GM23338 (cell line): Measurements from ENCODE around the gene AFF2. TPM values are rescaled to one million over a fixed set of nuclear protein-coding genes. Genes with fewer than 3 reads are reported as not detected.

ENCODE experiments used
- ATAC-seq: fragments of 200-7000 bp; cut with Tn5 transposase; 3 replicates; pipeline ENCODE4 v1.9.1; 2020
- DNase-seq: peaks from one replicate; pipeline ENCODE4 v3.0.0-alpha.2; 2015; ENCODE audit warnings: low spot score
- H2AFZ ChIP-seq: fragments of 200-600 bp; sonication (generic); 2 replicates; pipeline ENCODE4 v1.8.0; 2016; ENCODE audit warnings: antibody characterized with exemption, mild to moderate bottlenecking, moderate library complexity
- H3F3A ChIP-seq: fragments of 200-600 bp; sonication (generic); replicated peaks from 2 replicates; pipeline ENCODE4 v1.8.0; 2017; ENCODE audit warnings: antibody characterized with exemption, mixed run types, low read depth
- H3K27ac ChIP-seq: fragments of 200-600 bp; sonication (generic); 2 replicates; pipeline ENCODE4 v1.6.1; 2016; ENCODE audit warnings: low read depth
- H3K27me3 ChIP-seq: fragments of 200-600 bp; sonication (generic); 2 replicates; pipeline ENCODE4 v1.8.0; 2016; ENCODE audit warnings: mild to moderate bottlenecking, mixed run types, moderate library complexity; ENCODE audit not compliant: insufficient read depth
- H3K36me3 ChIP-seq: fragments of 200-600 bp; sonication (generic); 2 replicates; pipeline ENCODE4 v1.8.0; 2016; ENCODE audit warnings: mild to moderate bottlenecking; ENCODE audit not compliant: insufficient read depth
- H3K4me1 ChIP-seq: fragments of 200-600 bp; sonication (generic); 2 replicates; pipeline ENCODE4 v1.8.0; 2016; ENCODE audit warnings: mild to moderate bottlenecking, moderate library complexity; ENCODE audit not compliant: insufficient read depth
- H3K4me2 ChIP-seq: fragments of 200-600 bp; sonication (generic); 2 replicates; pipeline ENCODE4 v1.7.1; 2017; ENCODE audit warnings: mixed run types
- H3K4me3 ChIP-seq: fragments of 200-600 bp; sonication (generic); 2 replicates; pipeline ENCODE4 v1.6.1; 2016; ENCODE audit warnings: mixed run types
- H3K79me2 ChIP-seq: fragments of 200-600 bp; sonication (generic); replicated peaks from 2 replicates; pipeline ENCODE4 v1.8.0; 2017; ENCODE audit warnings: mild to moderate bottlenecking; ENCODE audit not compliant: insufficient read depth
- H3K9me2 ChIP-seq: fragments of 200-600 bp; sonication (generic); 2 replicates; pipeline ENCODE4 v1.8.0; 2017; ENCODE audit not compliant: insufficient read depth
- H4K20me1 ChIP-seq: fragments of 200-600 bp; sonication (generic); replicated peaks from 2 replicates; pipeline ENCODE4 v1.8.0; 2017; ENCODE audit warnings: mild to moderate bottlenecking; ENCODE audit not compliant: insufficient read depth
- H3K27ac Mint-ChIP-seq: 2 replicates; pipeline ENCODE4 v1.8.0; 2020; ENCODE audit warnings: inconsistent platforms, mild to moderate bottlenecking, moderate library complexity, mixed read lengths
- H3K27me3 Mint-ChIP-seq: 3 replicates; pipeline ENCODE4 v1.8.0; 2022; ENCODE audit warnings: low read depth, mild to moderate bottlenecking, moderate library complexity, mixed read lengths, inconsistent platforms; ENCODE audit not compliant: insufficient read depth, poor library complexity
- H3K36me3 Mint-ChIP-seq: 3 replicates; pipeline ENCODE4 v1.8.0; 2021; ENCODE audit warnings: low read depth, mild to moderate bottlenecking, inconsistent platforms, moderate library complexity, mixed read lengths
- H3K4me1 Mint-ChIP-seq: 3 replicates; pipeline ENCODE4 v1.8.0; 2020; ENCODE audit warnings: mild to moderate bottlenecking, inconsistent platforms, mixed read lengths
- H3K4me3 Mint-ChIP-seq: 3 replicates; pipeline ENCODE4 v1.8.0; 2021; ENCODE audit warnings: moderate library complexity, mild to moderate bottlenecking, inconsistent platforms, mixed read lengths
- H3K9me3 Mint-ChIP-seq: 3 replicates; pipeline ENCODE4 v1.8.0; 2020; ENCODE audit warnings: moderate library complexity, mild to moderate bottlenecking, inconsistent platforms, mixed read lengths
- NANOG ChIP-seq: IDR thresholded peaks from 2 replicates; pipeline ENCODE4 v1.6.1; 2016; ENCODE audit warnings: antibody characterized with exemption, borderline replicate concordance
- POLR2AphosphoS5 ChIP-seq: IDR thresholded peaks from 2 replicates; pipeline ENCODE4 v1.6.1; 2016; ENCODE audit warnings: antibody characterized with exemption, low read depth
- polyA plus RNA-seq: library from polyadenylated mRNA; unstranded; fragments of >200 nt; fragmentation: Nextera tagmentation; extraction: Ambion mirVana; gene quantifications from 2 replicates; pipeline ENCODE4 v1.2.1, GENCODE V29; 2016
- total RNA-seq: library from RNA; depleted of rRNA; stranded (reverse); fragments of >200 nt; shearing (Covaris generic); gene quantifications from 2 replicates; pipeline ENCODE4 v1.2.3, GENCODE V29; 2014
- TF ChIP-seq, protein P1 (sequence below), 2 experiments: fragments of 200-600 bp in 1 of 2; sonication (generic) in 1 of 2; conservative IDR thresholded peaks; 2 replicates each; pipeline versions ENCODE4 v1.5.1 to v1.6.1; 2016 to 2017; ENCODE audit warnings: antibody characterized with exemption in 2 of 2, low read depth in 2 of 2, mild to moderate bottlenecking in 2 of 2, moderate library complexity in 1 of 2
- TF ChIP-seq, protein P2 (sequence below): IDR thresholded peaks from 2 replicates; pipeline ENCODE4 v1.6.1; 2016; ENCODE audit warnings: antibody characterized with exemption
- TF ChIP-seq, protein P3 (sequence below): fragments of 250-450 bp; sonication (Bioruptor Pico); IDR thresholded peaks from 2 replicates; pipeline ENCODE4 v1.5.0; 2020; ENCODE audit warnings: mild to moderate bottlenecking, moderate library complexity

Gene AFF2
- total and polyA plus RNA-seq, 2 experiments from 2014 or later, result 1.6 to 5.8 TPM

DNA sequence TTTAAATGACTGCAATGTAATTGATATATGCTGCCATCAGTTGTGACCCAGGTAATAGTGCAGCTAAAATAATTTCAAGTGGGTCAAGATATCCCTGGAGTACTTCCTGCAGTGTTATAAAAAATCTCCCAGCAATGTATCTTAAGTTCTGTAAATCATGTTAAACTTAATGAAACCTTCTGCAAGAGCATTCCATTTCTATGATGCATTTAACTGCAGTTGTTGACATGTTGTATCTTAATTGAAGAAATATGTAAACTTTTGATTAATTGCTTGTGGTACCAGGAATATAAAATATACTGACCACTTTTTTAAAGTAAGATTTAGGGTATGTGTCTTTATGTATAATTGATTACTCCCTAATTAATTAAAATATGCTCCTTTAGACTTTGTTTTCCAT is 213.6 kb downstream of the AFF2 start:
- H3K27ac Mint-ChIP-seq, result no peak overlapping the region

More for the DNA sequence above, 213.6 kb downstream of the AFF2 start:
- H3K27me3 Mint-ChIP-seq, result no peaks in the 10 kb centered on the region
- no peaks in the 10 kb centered on the region for H3K4me1 Mint-ChIP-seq
- H3K9me2 ChIP-seq, result no peaks in the 10 kb centered on the region
- no peaks in the 10 kb centered on the region for H4K20me1 ChIP-seq
- no peak for DNase-seq
- no peak overlapping the region for H3K4me2 ChIP-seq
- TF ChIP-seq POLR2AphosphoS5 (no peak), NANOG (no peak)
- TF ChIP-seq, protein P1, sequence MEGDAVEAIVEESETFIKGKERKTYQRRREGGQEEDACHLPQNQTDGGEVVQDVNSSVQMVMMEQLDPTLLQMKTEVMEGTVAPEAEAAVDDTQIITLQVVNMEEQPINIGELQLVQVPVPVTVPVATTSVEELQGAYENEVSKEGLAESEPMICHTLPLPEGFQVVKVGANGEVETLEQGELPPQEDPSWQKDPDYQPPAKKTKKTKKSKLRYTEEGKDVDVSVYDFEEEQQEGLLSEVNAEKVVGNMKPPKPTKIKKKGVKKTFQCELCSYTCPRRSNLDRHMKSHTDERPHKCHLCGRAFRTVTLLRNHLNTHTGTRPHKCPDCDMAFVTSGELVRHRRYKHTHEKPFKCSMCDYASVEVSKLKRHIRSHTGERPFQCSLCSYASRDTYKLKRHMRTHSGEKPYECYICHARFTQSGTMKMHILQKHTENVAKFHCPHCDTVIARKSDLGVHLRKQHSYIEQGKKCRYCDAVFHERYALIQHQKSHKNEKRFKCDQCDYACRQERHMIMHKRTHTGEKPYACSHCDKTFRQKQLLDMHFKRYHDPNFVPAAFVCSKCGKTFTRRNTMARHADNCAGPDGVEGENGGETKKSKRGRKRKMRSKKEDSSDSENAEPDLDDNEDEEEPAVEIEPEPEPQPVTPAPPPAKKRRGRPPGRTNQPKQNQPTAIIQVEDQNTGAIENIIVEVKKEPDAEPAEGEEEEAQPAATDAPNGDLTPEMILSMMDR (conservative IDR thresholded peaks at IDR 0.05; ENCODE audit: low read depth in 2 of 2), result no peak
- TF ChIP-seq, protein P2, sequence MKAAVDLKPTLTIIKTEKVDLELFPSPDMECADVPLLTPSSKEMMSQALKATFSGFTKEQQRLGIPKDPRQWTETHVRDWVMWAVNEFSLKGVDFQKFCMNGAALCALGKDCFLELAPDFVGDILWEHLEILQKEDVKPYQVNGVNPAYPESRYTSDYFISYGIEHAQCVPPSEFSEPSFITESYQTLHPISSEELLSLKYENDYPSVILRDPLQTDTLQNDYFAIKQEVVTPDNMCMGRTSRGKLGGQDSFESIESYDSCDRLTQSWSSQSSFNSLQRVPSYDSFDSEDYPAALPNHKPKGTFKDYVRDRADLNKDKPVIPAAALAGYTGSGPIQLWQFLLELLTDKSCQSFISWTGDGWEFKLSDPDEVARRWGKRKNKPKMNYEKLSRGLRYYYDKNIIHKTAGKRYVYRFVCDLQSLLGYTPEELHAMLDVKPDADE, result no peak
- TF ChIP-seq, protein P3, sequence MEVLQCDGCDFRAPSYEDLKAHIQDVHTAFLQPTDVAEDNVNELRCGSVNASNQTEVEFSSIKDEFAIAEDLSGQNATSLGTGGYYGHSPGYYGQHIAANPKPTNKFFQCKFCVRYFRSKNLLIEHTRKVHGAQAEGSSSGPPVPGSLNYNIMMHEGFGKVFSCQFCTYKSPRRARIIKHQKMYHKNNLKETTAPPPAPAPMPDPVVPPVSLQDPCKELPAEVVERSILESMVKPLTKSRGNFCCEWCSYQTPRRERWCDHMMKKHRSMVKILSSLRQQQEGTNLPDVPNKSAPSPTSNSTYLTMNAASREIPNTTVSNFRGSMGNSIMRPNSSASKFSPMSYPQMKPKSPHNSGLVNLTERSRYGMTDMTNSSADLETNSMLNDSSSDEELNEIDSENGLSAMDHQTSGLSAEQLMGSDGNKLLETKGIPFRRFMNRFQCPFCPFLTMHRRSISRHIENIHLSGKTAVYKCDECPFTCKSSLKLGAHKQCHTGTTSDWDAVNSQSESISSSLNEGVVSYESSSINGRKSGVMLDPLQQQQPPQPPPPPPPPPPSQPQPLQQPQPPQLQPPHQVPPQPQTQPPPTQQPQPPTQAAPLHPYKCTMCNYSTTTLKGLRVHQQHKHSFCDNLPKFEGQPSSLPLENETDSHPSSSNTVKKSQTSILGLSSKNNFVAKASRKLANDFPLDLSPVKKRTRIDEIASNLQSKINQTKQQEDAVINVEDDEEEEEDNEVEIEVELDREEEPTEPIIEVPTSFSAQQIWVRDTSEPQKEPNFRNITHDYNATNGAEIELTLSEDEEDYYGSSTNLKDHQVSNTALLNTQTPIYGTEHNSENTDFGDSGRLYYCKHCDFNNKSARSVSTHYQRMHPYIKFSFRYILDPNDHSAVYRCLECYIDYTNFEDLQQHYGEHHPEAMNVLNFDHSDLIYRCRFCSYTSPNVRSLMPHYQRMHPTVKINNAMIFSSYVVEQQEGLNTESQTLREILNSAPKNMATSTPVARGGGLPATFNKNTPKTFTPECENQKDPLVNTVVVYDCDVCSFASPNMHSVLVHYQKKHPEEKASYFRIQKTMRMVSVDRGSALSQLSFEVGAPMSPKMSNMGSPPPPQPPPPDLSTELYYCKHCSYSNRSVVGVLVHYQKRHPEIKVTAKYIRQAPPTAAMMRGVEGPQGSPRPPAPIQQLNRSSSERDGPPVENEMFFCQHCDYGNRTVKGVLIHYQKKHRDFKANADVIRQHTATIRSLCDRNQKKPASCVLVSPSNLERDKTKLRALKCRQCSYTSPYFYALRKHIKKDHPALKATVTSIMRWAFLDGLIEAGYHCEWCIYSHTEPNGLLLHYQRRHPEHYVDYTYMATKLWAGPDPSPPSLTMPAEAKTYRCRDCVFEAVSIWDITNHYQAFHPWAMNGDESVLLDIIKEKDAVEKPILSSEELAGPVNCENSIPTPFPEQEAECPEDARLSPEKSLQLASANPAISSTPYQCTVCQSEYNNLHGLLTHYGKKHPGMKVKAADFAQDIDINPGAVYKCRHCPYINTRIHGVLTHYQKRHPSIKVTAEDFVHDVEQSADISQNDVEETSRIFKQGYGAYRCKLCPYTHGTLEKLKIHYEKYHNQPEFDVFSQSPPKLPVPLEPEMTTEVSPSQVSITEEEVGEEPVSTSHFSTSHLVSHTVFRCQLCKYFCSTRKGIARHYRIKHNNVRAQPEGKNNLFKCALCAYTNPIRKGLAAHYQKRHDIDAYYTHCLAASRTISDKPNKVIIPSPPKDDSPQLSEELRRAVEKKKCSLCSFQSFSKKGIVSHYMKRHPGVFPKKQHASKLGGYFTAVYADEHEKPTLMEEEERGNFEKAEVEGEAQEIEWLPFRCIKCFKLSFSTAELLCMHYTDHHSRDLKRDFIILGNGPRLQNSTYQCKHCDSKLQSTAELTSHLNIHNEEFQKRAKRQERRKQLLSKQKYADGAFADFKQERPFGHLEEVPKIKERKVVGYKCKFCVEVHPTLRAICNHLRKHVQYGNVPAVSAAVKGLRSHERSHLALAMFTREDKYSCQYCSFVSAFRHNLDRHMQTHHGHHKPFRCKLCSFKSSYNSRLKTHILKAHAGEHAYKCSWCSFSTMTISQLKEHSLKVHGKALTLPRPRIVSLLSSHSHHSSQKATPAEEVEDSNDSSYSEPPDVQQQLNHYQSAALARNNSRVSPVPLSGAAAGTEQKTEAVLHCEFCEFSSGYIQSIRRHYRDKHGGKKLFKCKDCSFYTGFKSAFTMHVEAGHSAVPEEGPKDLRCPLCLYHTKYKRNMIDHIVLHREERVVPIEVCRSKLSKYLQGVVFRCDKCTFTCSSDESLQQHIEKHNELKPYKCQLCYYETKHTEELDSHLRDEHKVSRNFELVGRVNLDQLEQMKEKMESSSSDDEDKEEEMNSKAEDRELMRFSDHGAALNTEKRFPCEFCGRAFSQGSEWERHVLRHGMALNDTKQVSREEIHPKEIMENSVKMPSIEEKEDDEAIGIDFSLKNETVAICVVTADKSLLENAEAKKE, result no peak
- H3K9me3 Mint-ChIP-seq, result no peaks in the 10 kb centered on the region
- no peak for ATAC-seq
- H2AFZ ChIP-seq, result no peak overlapping the region
- no peak overlapping the region for H3K4me3 Mint-ChIP-seq
- no peak overlapping the region for H3K4me3 ChIP-seq
- H3K27me3 ChIP-seq, result no peaks in the 10 kb centered on the region
- no peaks in the 10 kb centered on the region for H3K36me3 ChIP-seq
- no peaks in the 10 kb centered on the region for H3K79me2 ChIP-seq
- H3K27ac ChIP-seq, result no peak overlapping the region
- no peaks in the 10 kb centered on the region for H3K36me3 Mint-ChIP-seq
- no peaks in the 10 kb centered on the region for H3K4me1 ChIP-seq
- H3F3A ChIP-seq, result no peaks in the 10 kb centered on the region
